Fibroblast of lung (primary cell): ENCODE results near the gene BTAF1.

Source experiments
- CTCF ChIP-seq, 2 donors: IDR thresholded peaks in 1 of 2; conservative IDR thresholded peaks in 1 of 2; 1 replicate in 1 of 2; 2 replicates in 1 of 2; pipeline ENCODE4 v1.5.1; 2011 to 2012; ENCODE audit warnings: low read length in 2 of 2, control low read depth in 1 of 2, inconsistent platforms in 1 of 2, low read depth in 1 of 2, mild to moderate bottlenecking in 1 of 2
- EZH2 ChIP-seq: IDR thresholded peaks from 2 replicates; pipeline ENCODE4 v1.5.1; 2012; ENCODE audit warnings: low read length, control low read depth, mild to moderate bottlenecking; ENCODE audit errors: missing control alignments

GRCh38 chr10:91907914-91908336 is 15.6 kb upstream of the BTAF1 start:
- TF ChIP-seq CTCF (conservative IDR thresholded peaks at IDR 0.05 in 1 of 2, IDR thresholded peaks at IDR 0.05 in 1 of 2; ENCODE audit: low read depth in 1 of 2, low read length in 2 of 2): no peak
- TF ChIP-seq EZH2: no peak
